ENCODE measurements around the gene VGLL2. TPM values are rescaled to one million over a fixed set of nuclear protein-coding genes. Genes with fewer than 3 reads are reported as not detected.

Gene VGLL2
- total RNA-seq, 1 donor from 2014 or later = not detected

GRCh38 chr6:117263353-117263927, 1.9 kb upstream of the VGLL2 start:
- Mint-ChIP-seq H3K27ac (no peak overlapping the region), H3K4me1 (peaks cover 10% of the 10 kb centered on the region), H3K4me3 (no peak overlapping the region), H3K36me3 (ENCODE audit: low read depth) (peaks cover 2% of the 10 kb centered on the region), H3K9me3 (peaks cover 16% of the 10 kb centered on the region), H3K27me3 (peaks cover 75% of the 10 kb centered on the region)
- DNase-seq = no peak
- intact Hi-C loops (cut with micrococcal nuclease) = loop anchor here (10.0 kb wide), 1 partner anchor 389 kb away; the partner anchor contains the start of gene RFX6

GRCh38 chr6:117264369-117264691, 1.0 kb upstream of the VGLL2 start:
- Mint-ChIP-seq H3K27me3 (peaks cover 84% of the 10 kb centered on the region), H3K27ac (no peak overlapping the region), H3K4me1 (peaks cover 10% of the 10 kb centered on the region), H3K4me3 (peak overlapping the region; percentile 68), H3K36me3 (ENCODE audit: low read depth) (peaks cover 2% of the 10 kb centered on the region), H3K9me3 (peaks cover 16% of the 10 kb centered on the region)
- DNase-seq = no peak
- intact Hi-C loops (cut with micrococcal nuclease) = loop anchor here (10.0 kb wide), 1 partner anchor 390 kb away; the partner anchor contains the start of gene RFX6

GRCh38 chr6:117264692-117265409, 507 bp upstream of the VGLL2 start:
- peaks cover 12% of the 10 kb centered on the region for H3K4me1 Mint-ChIP-seq
- H3K27ac Mint-ChIP-seq = no peak overlapping the region
- intact Hi-C loops (cut with micrococcal nuclease) = loop anchor here (10.0 kb wide), 1 partner anchor 390 kb away; the partner anchor contains the start of gene RFX6
- peaks cover 19% of the 10 kb centered on the region for H3K9me3 Mint-ChIP-seq
- H3K4me3 Mint-ChIP-seq = peak overlapping the region; percentile 68
- H3K27me3 Mint-ChIP-seq = peaks cover 87% of the 10 kb centered on the region
- H3K36me3 Mint-ChIP-seq (ENCODE audit: low read depth) = peaks cover 2% of the 10 kb centered on the region
- DNase-seq = no peak

- Mint-ChIP-seq H3K4me1 (peaks cover 13% of the 10 kb centered on the region), H3K27me3 (peaks cover 88% of the 10 kb centered on the region), H3K27ac (no peak overlapping the region), H3K9me3 (peaks cover 19% of the 10 kb centered on the region), H3K36me3 (ENCODE audit: low read depth) (peaks cover 2% of the 10 kb centered on the region), H3K4me3 (no peak overlapping the region)
- intact Hi-C loops (cut with micrococcal nuclease) = loop anchor here (10.0 kb wide), 1 partner anchor 392 kb away; the partner anchor contains the start of gene RFX6
- DNase-seq = no peak
Measured at GRCh38 chr6:117266257-117267053, 1.1 kb downstream of the VGLL2 start.

GRCh38 chr6:117267054-117267347, 1.6 kb downstream of the VGLL2 start:
- Mint-ChIP-seq H3K27ac (no peak overlapping the region), H3K27me3 (peaks cover 85% of the 10 kb centered on the region), H3K36me3 (ENCODE audit: low read depth) (peaks cover 2% of the 10 kb centered on the region), H3K4me1 (peaks cover 13% of the 10 kb centered on the region), H3K4me3 (no peak overlapping the region), H3K9me3 (peaks cover 19% of the 10 kb centered on the region)
- DNase-seq = no peak
- intact Hi-C loops (cut with micrococcal nuclease) = loop anchor here (10.0 kb wide), 1 partner anchor 392 kb away; the partner anchor contains the start of gene RFX6

- DNase-seq = no peak
- Mint-ChIP-seq H3K4me1 (peaks cover 13% of the 10 kb centered on the region), H3K9me3 (peaks cover 15% of the 10 kb centered on the region), H3K27ac (no peak overlapping the region), H3K36me3 (ENCODE audit: low read depth) (no peaks in the 10 kb centered on the region), H3K27me3 (peaks cover 87% of the 10 kb centered on the region), H3K4me3 (no peak overlapping the region)
- intact Hi-C loops (cut with micrococcal nuclease) = loop anchor here (10.0 kb wide), 1 partner anchor 393 kb away; the partner anchor contains the start of gene RFX6
Measured at GRCh38 chr6:117267766-117268534, 2.6 kb downstream of the VGLL2 start.

- DNase-seq = no peak
- Mint-ChIP-seq H3K27ac (no peak overlapping the region), H3K4me3 (no peak overlapping the region), H3K9me3 (peaks cover 11% of the 10 kb centered on the region), H3K27me3 (peaks cover 81% of the 10 kb centered on the region), H3K36me3 (ENCODE audit: low read depth) (no peaks in the 10 kb centered on the region), H3K4me1 (peaks cover 13% of the 10 kb centered on the region)
- intact Hi-C loops (cut with micrococcal nuclease) = loop anchor here (10.0 kb wide), 1 partner anchor 394 kb away; the partner anchor contains the start of gene RFX6
Measured at GRCh38 chr6:117268924-117269323, 3.6 kb downstream of the VGLL2 start.

- no peak for DNase-seq
- Mint-ChIP-seq H3K36me3 (ENCODE audit: low read depth) (no peaks in the 10 kb centered on the region), H3K9me3 (peaks cover 7% of the 10 kb centered on the region), H3K27ac (peak overlapping the region; percentile 58), H3K4me3 (no peak overlapping the region), H3K4me1 (peaks cover 9% of the 10 kb centered on the region), H3K27me3 (peaks cover 79% of the 10 kb centered on the region)
- intact Hi-C loops (cut with micrococcal nuclease) = loop anchor here (1.0 to 10.0 kb wide), 2 partner anchors 7 to 395 kb away; partner anchors contain the start of gene RFX6
Measured at GRCh38 chr6:117269638-117270054, 4.3 kb downstream of the VGLL2 start.

- intact Hi-C loops (cut with micrococcal nuclease) = loop anchor here (1.0 kb wide), 1 partner anchor 8 kb away; no protein-coding TSS in a partner anchor
- H3K4me1 Mint-ChIP-seq = peaks cover 3% of the 10 kb centered on the region
- DNase-seq = no peak
- peak overlapping the region; percentile 58 for H3K27ac Mint-ChIP-seq
- peaks cover 80% of the 10 kb centered on the region for H3K27me3 Mint-ChIP-seq
- peaks cover 7% of the 10 kb centered on the region for H3K9me3 Mint-ChIP-seq
- H3K36me3 Mint-ChIP-seq (ENCODE audit: low read depth) = no peaks in the 10 kb centered on the region
- H3K4me3 Mint-ChIP-seq = no peak overlapping the region
Measured at GRCh38 chr6:117270055-117270842, 4.9 kb downstream of the VGLL2 start.

- Mint-ChIP-seq H3K4me1 (peaks cover 3% of the 10 kb centered on the region), H3K27me3 (peaks cover 80% of the 10 kb centered on the region), H3K9me3 (peaks cover 7% of the 10 kb centered on the region), H3K27ac (no peak overlapping the region), H3K4me3 (no peak overlapping the region), H3K36me3 (ENCODE audit: low read depth) (no peaks in the 10 kb centered on the region)
- intact Hi-C loops (cut with micrococcal nuclease) = loop anchor here (1.0 kb wide), 1 partner anchor 9 kb away; no protein-coding TSS in a partner anchor
- DNase-seq = no peak
Measured at GRCh38 chr6:117270843-117271507, 5.6 kb downstream of the VGLL2 start.

GRCh38 chr6:117272032-117272866, 6.9 kb downstream of the VGLL2 start:
- intact Hi-C loops (cut with micrococcal nuclease) = no loop called here
- Mint-ChIP-seq H3K27ac (no peak overlapping the region), H3K9me3 (peaks cover 4% of the 10 kb centered on the region), H3K4me3 (no peak overlapping the region), H3K36me3 (ENCODE audit: low read depth) (no peaks in the 10 kb centered on the region), H3K27me3 (peaks cover 70% of the 10 kb centered on the region), H3K4me1 (peaks cover 3% of the 10 kb centered on the region)
- no peak for DNase-seq

All from activated CD4-positive, alpha-beta T cell treated with anti-CD3 and anti-CD28 coated beads, Interleukin-2, amount 10 ng/mL, durations not matched to agents 24 days and 14 days (primary cell).